PC-3 (cell line): Measurements from ENCODE around the gene MAST2. TPM values are rescaled to one million over a fixed set of nuclear protein-coding genes. Genes with fewer than 3 reads are reported as not detected.
A peak's percentile ranks its signal among the peaks of the same experiment; 100 is the strongest.

Experiments
- ATAC-seq: fragments of 200-7000 bp; cut with Tn5 transposase; 2 replicates; pipeline ENCODE4 v1.9.1; 2020; ENCODE audit warnings: mild to moderate bottlenecking, moderate library complexity
- BruUV-seq: library from RNA; stranded (reverse); fragments of 400-500 nt; replicated peaks from 2 replicates; lab custom pipeline; 2021; lab: Mats Ljungman, UMichigan
- CTCF ChIA-PET: fragments of 300-600 bp; sonication (Branson Sonifier 250); formaldehyde crosslinking; loops from one replicate; lab custom pipeline; 2022; ENCODE audit warnings: antibody characterized with exemption; lab: Charles Lee
- POLR2A ChIA-PET: fragments of 300-600 bp; sonication (Branson Sonifier 250); formaldehyde crosslinking; loops from one replicate; lab custom pipeline; 2022; ENCODE audit warnings: antibody characterized with exemption; ENCODE audit not compliant: unreplicated experiment; lab: Charles Lee
- DNase-seq: peaks from one replicate; pipeline ENCODE4 v3.0.0-alpha.2; 2015
- H2AFZ ChIP-seq: fragments of 300-600 bp; sonication (generic); 2 replicates; pipeline ENCODE4 v1.6.0; 2016; ENCODE audit warnings: antibody characterized with exemption, low read length
- H3F3A ChIP-seq: fragments of 300-600 bp; sonication (generic); one replicate; pipeline ENCODE4 v1.6.0; 2017; ENCODE audit warnings: antibody characterized with exemption, low read length, control low read depth, mild to moderate bottlenecking; ENCODE audit not compliant: unreplicated experiment
- H3K27ac ChIP-seq: fragments of 300-600 bp; sonication (generic); 2 replicates; pipeline ENCODE4 v1.5.1; 2016; ENCODE audit warnings: mild to moderate bottlenecking, low read length
- H3K27me3 ChIP-seq: fragments of 300-600 bp; sonication (generic); 2 replicates; pipeline ENCODE4 v1.6.1; 2016; ENCODE audit warnings: low read length, mixed read lengths
- H3K36me3 ChIP-seq: fragments of 300-600 bp; sonication (generic); 2 replicates; pipeline ENCODE4 v1.6.1; 2016; ENCODE audit warnings: low read depth, mixed run types, low read length, mixed read lengths
- H3K4me1 ChIP-seq: fragments of 300-600 bp; sonication (generic); 2 replicates; pipeline ENCODE4 v1.5.1; 2016; ENCODE audit warnings: low read length; ENCODE audit not compliant: insufficient read depth
- H3K4me2 ChIP-seq: fragments of 300-600 bp; sonication (generic); 2 replicates; pipeline ENCODE4 v1.6.0; 2016; ENCODE audit warnings: low read length
- H3K4me3 ChIP-seq: fragments of 300-600 bp; sonication (generic); 2 replicates; pipeline ENCODE4 v1.5.1; 2016; ENCODE audit warnings: mild to moderate bottlenecking, low read length, mixed read lengths
- H3K79me2 ChIP-seq: fragments of 300-600 bp; sonication (generic); 2 replicates; pipeline ENCODE4 v1.6.1; 2017; ENCODE audit warnings: low read length, mixed read lengths
- H3K9ac ChIP-seq: fragments of 300-600 bp; sonication (generic); 2 replicates; pipeline ENCODE4 v1.6.0; 2016; ENCODE audit warnings: mild to moderate bottlenecking, low read length
- H3K9me2 ChIP-seq: fragments of 300-600 bp; sonication (generic); replicated peaks from 2 replicates; pipeline ENCODE4 v1.6.1; 2016; ENCODE audit warnings: mixed run types, low read length, mixed read lengths
- H3K9me3 ChIP-seq: fragments of 300-600 bp; sonication (generic); 2 replicates; pipeline ENCODE4 v1.6.1; 2016; ENCODE audit warnings: low read length, mixed read lengths
- H4K20me1 ChIP-seq: fragments of 300-600 bp; sonication (generic); 2 replicates; pipeline ENCODE4 v1.6.1; 2016; ENCODE audit warnings: low read length, mixed read lengths
- EZH2 ChIP-seq: fragments of 300-600 bp; sonication (generic); IDR thresholded peaks from one replicate; pipeline ENCODE4 v1.6.1; 2017; ENCODE audit warnings: antibody characterized with exemption, mild to moderate bottlenecking, low read length; ENCODE audit not compliant: unreplicated experiment
- EZH2phosphoT487 ChIP-seq: fragments of 300-600 bp; sonication (generic); IDR thresholded peaks from 2 replicates; pipeline ENCODE4 v1.6.1; 2018; ENCODE audit warnings: mild to moderate bottlenecking, antibody characterized with exemption, low read length, borderline replicate concordance
- intact Hi-C: fragments of 100-400 bp; cut with micrococcal nuclease; formaldehyde crosslinking; loops from 2 replicates; pipeline ENCODE4 v1.9.0; 2023
- total RNA-seq: library from RNA; depleted of rRNA; stranded (reverse); fragments of >200 nt; gene quantifications from 2 replicates; pipeline ENCODE4 v1.2.3, GENCODE V29; 2014
- TF ChIP-seq, protein P1 (sequence below): fragments of 300-600 bp; sonication (generic); conservative IDR thresholded peaks from 2 replicates; pipeline ENCODE4 v1.5.1; 2017; ENCODE audit warnings: antibody characterized with exemption, low read depth, mild to moderate bottlenecking, low read length

The MAST2 gene
- total RNA-seq, 1 experiment from 2014 or later: 29.3 TPM

DNA sequence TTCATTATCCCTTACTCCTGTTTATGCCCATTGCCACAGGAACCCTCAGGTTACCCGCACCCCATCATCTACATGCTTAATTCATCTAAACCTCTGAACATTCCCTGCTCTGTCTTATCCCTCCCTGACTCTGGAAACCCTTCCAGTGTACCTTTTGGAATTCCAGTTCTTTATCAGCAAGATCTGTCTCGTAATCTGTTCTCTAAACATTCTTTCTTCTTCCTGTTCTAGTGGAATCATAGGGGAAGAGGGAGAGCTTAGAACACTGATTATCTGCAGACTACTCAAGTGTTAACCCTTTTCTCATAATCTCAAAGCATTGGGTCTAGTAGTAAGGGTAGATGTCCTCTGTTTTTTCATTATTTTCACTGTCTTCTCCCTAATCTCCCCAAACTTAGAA, 169.2 kb downstream of the MAST2 start:
- H3K4me1 ChIP-seq: no peaks in the 10 kb centered on the region
- intact Hi-C loops: loop anchor here (10.0 kb wide), 1 partner anchor 88 kb away; no protein-coding TSS in a partner anchor
- H3K36me3 ChIP-seq: no peaks in the 10 kb centered on the region; the same call in 1 of the 2 replicates
- no peak overlapping the region for H3K4me3 ChIP-seq
- no peak for DNase-seq
- no peaks in the 10 kb centered on the region for H3K79me2 ChIP-seq
- no TSS peak for BruUV-seq
- H3K9ac ChIP-seq: no peak overlapping the region
- H2AFZ ChIP-seq: no peak overlapping the region
- H3K4me2 ChIP-seq: no peak overlapping the region
- no peak overlapping the region for H3K27ac ChIP-seq
- H4K20me1 ChIP-seq: no peaks in the 10 kb centered on the region
- no peaks in the 10 kb centered on the region for H3F3A ChIP-seq
- POLR2A ChIA-PET: interaction anchor here (0.6 kb wide), 1 partner anchor 15 kb away, joined by 6 read pairs; no protein-coding TSS in a partner anchor
- ATAC-seq: no peak
- no peaks in the 10 kb centered on the region for H3K9me3 ChIP-seq
- H3K9me2 ChIP-seq: no peaks in the 10 kb centered on the region
- TF ChIP-seq, protein P1, sequence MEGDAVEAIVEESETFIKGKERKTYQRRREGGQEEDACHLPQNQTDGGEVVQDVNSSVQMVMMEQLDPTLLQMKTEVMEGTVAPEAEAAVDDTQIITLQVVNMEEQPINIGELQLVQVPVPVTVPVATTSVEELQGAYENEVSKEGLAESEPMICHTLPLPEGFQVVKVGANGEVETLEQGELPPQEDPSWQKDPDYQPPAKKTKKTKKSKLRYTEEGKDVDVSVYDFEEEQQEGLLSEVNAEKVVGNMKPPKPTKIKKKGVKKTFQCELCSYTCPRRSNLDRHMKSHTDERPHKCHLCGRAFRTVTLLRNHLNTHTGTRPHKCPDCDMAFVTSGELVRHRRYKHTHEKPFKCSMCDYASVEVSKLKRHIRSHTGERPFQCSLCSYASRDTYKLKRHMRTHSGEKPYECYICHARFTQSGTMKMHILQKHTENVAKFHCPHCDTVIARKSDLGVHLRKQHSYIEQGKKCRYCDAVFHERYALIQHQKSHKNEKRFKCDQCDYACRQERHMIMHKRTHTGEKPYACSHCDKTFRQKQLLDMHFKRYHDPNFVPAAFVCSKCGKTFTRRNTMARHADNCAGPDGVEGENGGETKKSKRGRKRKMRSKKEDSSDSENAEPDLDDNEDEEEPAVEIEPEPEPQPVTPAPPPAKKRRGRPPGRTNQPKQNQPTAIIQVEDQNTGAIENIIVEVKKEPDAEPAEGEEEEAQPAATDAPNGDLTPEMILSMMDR: no peak
- TF ChIP-seq EZH2 (no peak), EZH2phosphoT487 (no peak)
- H3K27me3 ChIP-seq: no peaks in the 10 kb centered on the region
- CTCF ChIA-PET: no interaction called here

DNA sequence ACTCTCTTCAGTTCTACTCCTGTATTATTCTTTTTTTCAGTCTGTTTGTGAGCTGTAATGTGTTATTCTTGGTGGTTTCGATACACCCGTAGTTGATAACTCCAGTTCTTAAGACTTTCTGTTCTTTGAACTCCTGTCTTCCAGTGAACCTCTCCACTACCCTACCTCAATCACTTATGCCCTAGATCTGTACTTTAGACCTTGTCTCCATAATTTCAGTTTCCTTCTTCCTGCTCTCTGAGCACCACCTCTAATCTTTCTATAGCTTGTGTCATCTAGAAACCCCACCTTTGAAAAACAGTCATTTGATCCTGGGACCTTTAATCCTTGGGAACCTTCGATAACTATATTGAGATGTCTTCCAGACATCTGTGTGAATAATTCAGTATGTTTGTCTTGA, 169.7 kb downstream of the MAST2 start:
- TF ChIP-seq EZH2phosphoT487: no peak
- no peak for TF ChIP-seq EZH2
- TF ChIP-seq, protein P1: no peak
- ChIA-PET POLR2A (interaction anchor here (0.6 kb wide), 1 partner anchor 15 kb away, joined by 6 read pairs; no protein-coding TSS in a partner anchor), CTCF (no interaction called here)
- H3K79me2 ChIP-seq: no peaks in the 10 kb centered on the region
- ATAC-seq: no peak
- no peak overlapping the region for H3K27ac ChIP-seq
- intact Hi-C loops: loop anchor here (10.0 kb wide), 1 partner anchor 88 kb away; no protein-coding TSS in a partner anchor
- H3K4me3 ChIP-seq: no peak overlapping the region
- no peaks in the 10 kb centered on the region for H3K27me3 ChIP-seq
- H3K36me3 ChIP-seq: no peaks in the 10 kb centered on the region; the same call in 1 of the 2 replicates
- no peaks in the 10 kb centered on the region for H3F3A ChIP-seq
- H3K4me1 ChIP-seq: no peaks in the 10 kb centered on the region
- no peaks in the 10 kb centered on the region for H3K9me2 ChIP-seq
- H3K4me2 ChIP-seq: no peak overlapping the region
- H4K20me1 ChIP-seq: no peaks in the 10 kb centered on the region
- H3K9ac ChIP-seq: no peak overlapping the region
- no peak overlapping the region for H2AFZ ChIP-seq
- BruUV-seq: no TSS peak
- no peaks in the 10 kb centered on the region for H3K9me3 ChIP-seq
- no peak for DNase-seq

DNA sequence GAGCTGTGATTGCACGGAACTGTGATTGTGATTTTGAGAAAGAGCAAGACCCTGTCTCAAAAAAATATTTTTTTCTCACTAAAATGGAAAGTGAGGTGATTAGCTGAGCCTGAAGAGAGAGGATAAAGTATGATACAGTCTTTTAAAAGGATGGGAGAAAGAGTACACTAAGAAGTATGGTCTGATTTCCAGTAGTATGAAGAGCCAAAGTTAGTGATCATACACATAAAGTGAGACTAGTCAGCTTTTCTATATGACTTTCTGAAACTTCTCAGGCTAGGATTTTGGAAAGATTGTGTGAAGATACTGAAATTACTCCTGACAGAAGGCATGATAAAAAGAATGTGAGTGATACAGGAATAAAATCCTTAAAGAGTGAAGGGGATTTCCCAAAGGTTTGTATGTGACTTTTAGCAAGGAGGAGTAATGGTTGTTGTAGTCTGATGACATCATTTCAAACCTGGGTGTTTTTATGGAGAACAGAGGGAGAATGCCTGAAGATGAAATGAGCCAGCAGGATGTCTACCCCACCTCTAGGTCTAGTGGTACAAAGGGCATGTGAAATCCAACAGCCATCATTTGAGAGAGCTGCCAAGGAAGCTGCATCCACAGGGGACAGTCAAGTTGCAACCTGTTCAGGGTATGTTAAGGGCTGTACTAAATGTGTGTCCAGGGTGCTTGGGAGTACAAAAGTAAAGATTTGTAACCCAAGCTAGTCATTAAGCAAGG, 171.3 kb downstream of the MAST2 start:
- no peaks in the 10 kb centered on the region for H3K9me3 ChIP-seq
- no TSS peak for BruUV-seq
- no peak overlapping the region for H2AFZ ChIP-seq
- no peak overlapping the region for H3K9ac ChIP-seq
- H3K4me2 ChIP-seq: no peak overlapping the region
- no peaks in the 10 kb centered on the region for H3K9me2 ChIP-seq
- no peak overlapping the region for H3K4me3 ChIP-seq
- H3K27me3 ChIP-seq: no peaks in the 10 kb centered on the region
- H4K20me1 ChIP-seq: no peaks in the 10 kb centered on the region
- no peaks in the 10 kb centered on the region; the same call in 1 of the 2 replicates for H3K36me3 ChIP-seq
- no peaks in the 10 kb centered on the region for H3F3A ChIP-seq
- CTCF ChIA-PET: no interaction called here
- TF ChIP-seq EZH2phosphoT487 (no peak), EZH2 (no peak)
- TF ChIP-seq, protein P1: no peak
- peak; percentile 37; the same call in 1 of the 2 replicates for ATAC-seq
- POLR2A ChIA-PET: no interaction called here
- H3K4me1 ChIP-seq: peaks cover 11% of the 10 kb centered on the region; the same call in 1 of the 2 replicates
- no peaks in the 10 kb centered on the region for H3K79me2 ChIP-seq
- H3K27ac ChIP-seq: no peak overlapping the region
- DNase-seq: peak; percentile 7
- intact Hi-C loops: loop anchor here (10.0 kb wide), 1 partner anchor 90 kb away; no protein-coding TSS in a partner anchor
